Tibial nerve (tissue), 4 donors: ENCODE results near the gene SDHAF1.
A peak's percentile ranks its signal among the peaks of the same experiment; 100 is the strongest.

Experiments used
- EP300 ChIP-seq, 2 donors: sonication (generic); formaldehyde crosslinking; IDR thresholded peaks; one replicate each; pipeline ENCODE4 v1.6.1; 2017; ENCODE audit warnings: antibody characterized with exemption in 2 of 2, mild to moderate bottlenecking in 1 of 2
- POLR2A ChIP-seq, 2 donors: fragments of 450-650 bp; IDR thresholded peaks; one replicate each; pipeline ENCODE4 v1.6.1; 2017; ENCODE audit warnings: antibody characterized with exemption in 2 of 2, mild to moderate bottlenecking in 2 of 2, moderate library complexity in 2 of 2
- TF ChIP-seq, protein P1 (sequence below), 5 experiments: fragments of 200-600 bp in 3 of 5; fragments of 450-650 bp in 2 of 5; sonication (generic) in 3 of 5; IDR thresholded peaks; one replicate each; pipeline ENCODE4 v1.5.1; 2016 to 2019; ENCODE audit warnings: antibody characterized with exemption in 5 of 5, mild to moderate bottlenecking in 3 of 5, moderate library complexity in 2 of 5

DNA sequence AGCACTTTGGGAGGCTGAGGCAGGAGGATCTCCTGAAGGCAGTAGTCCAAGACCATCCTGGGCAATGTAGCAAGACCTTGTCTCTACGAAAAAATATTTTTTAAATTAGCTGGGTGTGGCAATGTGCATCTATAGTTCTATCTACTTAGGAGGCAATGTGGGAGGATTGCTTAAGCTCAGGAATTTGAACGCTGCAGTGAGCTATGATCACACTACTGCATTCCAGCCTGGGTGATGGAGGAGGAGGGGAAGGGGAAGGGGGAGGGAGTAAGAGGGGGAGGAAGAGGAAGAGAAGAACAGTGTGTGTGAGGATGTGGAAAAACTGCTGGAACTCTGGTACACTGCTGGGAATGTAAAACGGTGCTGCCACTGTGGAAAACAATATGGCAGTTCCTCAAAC, 46.8 kb downstream of the SDHAF1 start:
- TF ChIP-seq, protein P1, sequence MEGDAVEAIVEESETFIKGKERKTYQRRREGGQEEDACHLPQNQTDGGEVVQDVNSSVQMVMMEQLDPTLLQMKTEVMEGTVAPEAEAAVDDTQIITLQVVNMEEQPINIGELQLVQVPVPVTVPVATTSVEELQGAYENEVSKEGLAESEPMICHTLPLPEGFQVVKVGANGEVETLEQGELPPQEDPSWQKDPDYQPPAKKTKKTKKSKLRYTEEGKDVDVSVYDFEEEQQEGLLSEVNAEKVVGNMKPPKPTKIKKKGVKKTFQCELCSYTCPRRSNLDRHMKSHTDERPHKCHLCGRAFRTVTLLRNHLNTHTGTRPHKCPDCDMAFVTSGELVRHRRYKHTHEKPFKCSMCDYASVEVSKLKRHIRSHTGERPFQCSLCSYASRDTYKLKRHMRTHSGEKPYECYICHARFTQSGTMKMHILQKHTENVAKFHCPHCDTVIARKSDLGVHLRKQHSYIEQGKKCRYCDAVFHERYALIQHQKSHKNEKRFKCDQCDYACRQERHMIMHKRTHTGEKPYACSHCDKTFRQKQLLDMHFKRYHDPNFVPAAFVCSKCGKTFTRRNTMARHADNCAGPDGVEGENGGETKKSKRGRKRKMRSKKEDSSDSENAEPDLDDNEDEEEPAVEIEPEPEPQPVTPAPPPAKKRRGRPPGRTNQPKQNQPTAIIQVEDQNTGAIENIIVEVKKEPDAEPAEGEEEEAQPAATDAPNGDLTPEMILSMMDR (IDR thresholded peaks at IDR 0.05), result no peak
- no peak for TF ChIP-seq POLR2A (IDR thresholded peaks at IDR 0.05)
- TF ChIP-seq EP300 (IDR thresholded peaks at IDR 0.05), result peak in 1 of 2 donors; percentile 48
